Stimulated activated naive CD4-positive, alpha-beta T cell treated with Interleukin-2 at 50 U/mL for 16 hours (primary cell): Measurements from ENCODE around the gene PFDN1.

Experiments used
- DNase-seq: peaks from one replicate; lab custom pipeline; 2025; lab: John Stamatoyannopoulos, UW

PFDN1 gene

GRCh38 chr5:140296289-140296688 lies 6.6 kb downstream of the PFDN1 start:
- no peak for DNase-seq

- DNase-seq = no peak
Observed at GRCh38 chr5:140295414-140295813, 7.5 kb downstream of the PFDN1 start.

DNA sequence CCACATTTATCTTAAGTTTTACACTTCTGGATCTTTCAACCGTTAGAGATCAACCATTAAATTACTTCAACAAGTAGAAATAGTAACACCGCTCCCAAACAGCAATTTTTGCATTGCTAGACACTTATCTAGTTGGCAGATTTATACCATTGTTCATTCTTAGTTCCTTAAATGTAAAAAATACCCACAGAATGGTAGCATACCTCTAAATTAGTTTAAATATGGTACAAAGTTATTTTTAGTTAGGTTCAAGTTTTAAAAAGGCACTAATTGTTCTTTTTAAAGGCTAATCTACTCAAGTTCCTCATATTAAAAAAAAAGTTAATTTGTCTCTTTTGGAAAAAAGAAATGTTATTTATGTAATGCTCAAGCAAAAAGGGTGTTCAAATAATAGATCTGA lies 8.1 kb downstream of the PFDN1 start:
- no peak for DNase-seq

DNA sequence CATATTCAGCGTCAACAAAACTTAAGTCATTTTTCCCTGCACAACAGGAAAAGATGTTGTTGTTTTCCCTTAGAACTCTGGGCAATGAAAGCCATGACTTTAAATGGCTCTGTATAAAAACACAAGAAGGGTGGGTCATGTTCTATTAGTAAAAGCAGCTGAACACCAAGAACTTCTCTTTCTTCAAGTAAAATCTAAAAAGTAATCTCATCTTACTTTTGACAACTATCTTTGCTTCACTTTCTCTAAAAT lies 9.1 kb downstream of the PFDN1 start:
- DNase-seq = no peak

GRCh38 chr5:140293091-140293848 lies 9.6 kb downstream of the PFDN1 start:
- no peak for DNase-seq

DNA sequence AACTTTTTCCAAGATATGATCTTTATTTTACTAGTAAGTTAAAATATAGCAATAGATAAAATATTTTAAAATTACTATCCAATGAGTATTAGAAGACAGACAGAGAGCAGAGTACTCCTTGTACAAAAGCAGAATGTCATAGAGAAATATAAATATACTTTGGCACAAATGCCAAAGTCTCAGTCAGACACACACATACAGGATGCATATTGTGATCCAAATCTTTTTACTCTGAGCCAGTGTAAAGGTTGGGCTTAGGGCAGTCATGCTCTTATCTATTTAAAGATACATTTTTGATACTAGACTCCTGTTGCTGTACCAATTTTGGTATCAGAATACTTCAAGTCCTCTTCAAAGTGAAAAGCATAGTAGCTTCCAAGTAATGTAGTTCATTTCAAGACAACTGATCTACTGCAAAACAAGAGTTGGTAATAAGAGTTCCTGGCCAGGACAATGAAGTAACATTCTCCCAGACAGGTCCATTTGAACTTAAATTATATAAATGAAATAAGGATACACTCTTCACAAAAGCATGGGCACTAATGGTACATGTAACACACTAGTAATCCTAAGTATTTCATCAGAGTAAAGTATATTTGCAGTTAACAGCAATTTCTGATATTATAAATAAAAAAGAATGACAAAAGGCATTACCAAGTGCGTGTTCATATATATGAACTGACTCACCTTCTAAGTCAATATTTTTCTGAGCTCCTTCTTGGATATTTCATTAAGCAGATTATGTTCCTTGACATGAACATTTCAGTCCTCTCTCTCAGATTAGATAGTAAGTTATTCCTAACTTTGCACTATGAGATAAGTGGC lies 10.5 kb downstream of the PFDN1 start:
- DNase-seq = no peak

GRCh38 chr5:140287801-140288521 lies 14.9 kb downstream of the PFDN1 start:
- no peak for DNase-seq

DNA sequence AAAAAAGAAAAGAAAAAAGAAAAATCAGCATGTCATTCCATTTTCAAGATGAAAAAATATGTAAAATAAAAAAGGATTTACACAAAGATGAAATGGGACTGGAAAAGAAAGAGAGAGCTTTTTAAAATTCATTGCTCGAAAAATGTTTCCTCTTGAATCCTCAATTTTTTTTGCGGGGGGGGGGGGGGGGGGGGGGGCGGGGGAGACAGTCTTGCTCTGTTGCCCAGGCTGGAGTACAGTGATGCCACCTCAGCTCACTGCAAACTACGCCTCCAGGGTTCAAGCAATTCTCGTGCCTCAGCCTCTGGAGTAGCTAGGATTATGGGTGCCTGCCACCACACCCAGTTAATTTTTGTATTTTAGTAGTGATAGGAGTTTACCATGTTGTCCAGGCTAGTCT lies 16.5 kb downstream of the PFDN1 start:
- DNase-seq = no peak

DNA sequence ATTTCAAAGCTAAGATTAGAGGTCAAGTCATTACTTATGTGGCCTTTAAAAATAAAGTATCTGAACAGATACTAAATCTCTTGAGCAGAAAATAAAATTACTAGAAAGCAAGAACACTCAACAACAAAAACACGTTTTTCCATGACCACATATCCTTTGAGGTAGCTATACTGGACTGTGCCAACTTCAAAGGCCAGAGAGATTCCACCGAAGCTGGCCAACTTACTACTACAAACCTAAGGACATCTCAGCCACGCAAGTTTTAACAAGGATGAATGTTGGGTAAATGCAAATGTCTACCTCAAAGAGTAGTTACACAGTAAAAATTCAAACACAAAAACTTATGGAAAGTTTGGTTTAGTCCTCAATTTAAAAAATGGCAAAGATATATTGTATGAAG lies 18.9 kb downstream of the PFDN1 start:
- no peak for DNase-seq

GRCh38 chr5:140282266-140282665 lies 20.6 kb downstream of the PFDN1 start:
- no peak for DNase-seq

DNA sequence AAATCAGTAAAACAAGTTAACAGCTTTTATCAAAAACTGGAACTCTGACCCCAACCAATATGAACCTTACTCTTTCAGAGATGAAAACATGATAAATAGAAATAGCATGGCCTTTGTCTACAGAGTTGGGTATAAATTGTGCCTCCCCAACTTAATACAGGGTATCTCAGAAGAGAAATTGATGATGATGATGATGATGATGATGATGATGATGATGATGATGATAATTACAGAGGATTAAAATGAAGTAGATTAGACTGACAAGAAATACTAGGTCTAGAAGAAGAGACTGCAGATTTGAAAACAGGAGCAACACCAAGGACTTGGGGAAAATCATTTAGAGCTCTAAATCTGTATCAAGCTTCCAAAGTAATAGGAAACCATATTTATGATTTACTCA lies 27.1 kb downstream of the PFDN1 start:
- DNase-seq = no peak

DNA sequence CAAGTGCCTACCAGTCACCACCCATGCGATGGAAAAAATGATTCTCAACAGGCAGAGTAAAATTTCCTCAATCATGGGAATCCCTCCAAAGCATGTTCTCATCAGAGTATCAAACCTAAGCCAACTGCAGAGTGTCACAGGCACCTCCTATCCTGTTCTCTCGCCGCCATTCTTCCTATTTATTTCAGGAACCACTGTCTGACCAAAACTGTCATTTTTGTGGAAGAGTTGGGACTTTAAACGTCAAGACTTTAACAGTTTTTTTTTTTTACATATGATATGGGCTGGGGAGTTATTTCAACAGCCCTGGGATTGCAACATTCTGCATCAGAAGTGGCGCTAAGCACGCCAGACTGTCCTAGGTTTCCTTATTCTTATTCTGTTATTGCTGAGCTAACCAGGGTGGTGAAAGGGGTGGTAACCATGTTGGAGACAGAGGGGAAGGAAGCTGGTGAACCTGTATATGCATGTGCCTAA lies 29.5 kb downstream of the PFDN1 start:
- DNase-seq = no peak

- no peak for DNase-seq
Observed at GRCh38 chr5:140270008-140270407, 32.9 kb downstream of the PFDN1 start.

GRCh38 chr5:140267559-140268018 lies 35.3 kb downstream of the PFDN1 start:
- no peak for DNase-seq

DNA sequence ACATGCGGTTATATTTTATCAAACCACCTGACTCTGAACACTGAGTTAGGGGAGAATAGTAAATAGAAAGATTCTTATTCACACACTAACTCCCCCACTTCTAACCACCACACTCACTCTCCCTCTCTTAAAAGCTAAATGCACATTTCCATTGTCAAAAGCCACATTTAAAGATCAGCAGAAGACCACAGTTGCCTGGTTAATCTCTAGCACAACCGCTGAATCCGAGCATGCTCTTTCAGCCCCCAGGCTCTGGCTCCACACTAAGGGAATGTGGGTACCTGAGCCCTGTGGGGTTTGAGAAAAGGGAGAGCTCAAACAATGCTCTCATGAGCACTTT lies 35.7 kb downstream of the PFDN1 start:
- DNase-seq = no peak

GRCh38 chr5:140266471-140267200 lies 36.3 kb downstream of the PFDN1 start:
- no peak for DNase-seq

DNA sequence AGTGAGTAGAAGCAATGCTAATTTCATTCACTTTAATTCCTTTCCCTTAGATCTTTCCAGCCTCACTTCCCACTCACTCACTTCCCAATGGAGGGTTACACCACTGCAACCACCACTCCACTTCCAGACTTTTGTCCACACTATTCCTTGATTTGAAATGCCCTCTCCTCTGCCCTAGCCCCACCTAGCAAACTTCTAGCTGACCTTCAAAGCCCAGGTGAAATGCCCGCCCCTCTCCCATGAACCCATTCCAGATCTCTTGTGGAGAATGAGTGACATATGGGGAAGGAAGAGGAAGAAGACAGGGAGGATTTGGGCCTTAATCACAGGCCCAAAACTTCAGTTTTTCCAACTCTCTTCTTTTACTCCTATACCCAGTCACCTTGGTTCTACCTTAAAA lies 37.1 kb downstream of the PFDN1 start:
- DNase-seq = no peak

DNA sequence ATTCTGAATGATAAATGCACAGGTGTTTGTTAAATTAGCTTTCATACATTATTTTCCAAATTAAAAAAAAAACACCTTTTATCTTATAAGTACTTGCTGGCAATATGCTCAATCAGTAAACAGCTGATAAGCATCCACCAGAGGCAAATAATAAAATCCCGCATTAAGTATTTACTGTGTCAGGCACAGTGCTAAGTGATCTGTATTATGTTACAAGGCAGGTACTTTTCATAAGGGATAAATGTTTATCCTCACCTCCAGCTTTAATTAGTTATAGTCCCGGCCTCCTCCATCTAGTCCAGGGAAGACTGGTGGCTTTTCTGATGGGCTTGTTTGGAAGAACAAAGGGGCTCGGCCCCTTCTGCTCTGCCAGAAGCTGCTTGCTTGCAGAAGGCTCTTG lies 40.1 kb downstream of the PFDN1 start:
- no peak for DNase-seq

DNA sequence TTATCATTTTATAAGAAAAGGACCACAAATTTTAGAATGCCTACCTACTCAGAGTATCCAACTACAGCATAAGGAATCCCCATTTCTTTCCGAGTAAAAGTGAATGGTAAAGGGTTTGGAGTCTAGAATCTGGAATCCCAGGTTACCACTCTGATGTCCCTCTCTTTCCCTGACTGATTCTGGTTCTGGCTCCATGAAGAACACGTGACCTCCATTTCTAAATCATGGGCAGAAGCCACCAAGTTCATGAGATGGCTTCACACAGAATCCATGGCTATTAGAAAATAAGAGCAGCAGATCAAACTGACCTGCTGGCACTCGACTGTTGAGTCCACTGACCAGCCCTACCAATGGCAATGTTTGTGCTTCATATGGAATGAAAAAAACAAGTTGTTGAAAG lies 40.7 kb downstream of the PFDN1 start:
- no peak for DNase-seq

DNA sequence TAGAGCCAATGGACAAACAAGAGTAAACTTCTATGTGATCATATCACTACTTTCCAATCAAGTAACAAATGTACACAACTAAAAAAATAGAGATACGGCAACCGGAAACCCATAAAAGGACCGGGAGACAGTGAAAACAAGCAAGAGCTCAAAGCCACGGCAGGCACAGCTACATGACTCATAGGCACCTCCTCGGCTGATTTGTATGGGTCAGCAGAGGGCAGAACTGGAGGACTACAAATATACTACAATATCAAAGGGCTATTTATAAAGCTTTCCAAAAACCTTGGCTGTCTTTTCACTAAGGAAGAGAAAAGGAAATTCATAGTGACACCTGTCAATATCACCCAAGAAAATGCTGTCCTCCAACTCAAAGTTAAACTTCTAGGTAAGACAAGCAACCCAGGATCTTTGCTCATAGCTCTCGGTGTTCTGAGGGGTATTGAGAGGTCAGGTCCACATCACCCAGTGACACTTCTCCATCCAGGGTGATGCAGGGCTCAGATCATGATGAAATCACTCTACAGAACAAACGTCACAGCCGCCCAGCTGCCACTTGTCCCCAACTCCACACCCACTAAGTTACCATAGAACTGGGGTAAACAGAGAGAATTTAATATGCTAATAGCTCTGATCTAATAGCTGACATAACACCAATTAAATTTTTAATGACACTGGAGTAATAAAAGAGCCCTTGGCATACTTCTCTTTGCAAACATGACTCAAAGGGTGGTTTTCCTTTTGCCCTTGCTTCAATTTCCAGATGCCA lies 41.3 kb downstream of the PFDN1 start:
- peak; percentile 17 for DNase-seq

GRCh38 chr5:140260089-140260656 lies 42.7 kb downstream of the PFDN1 start:
- DNase-seq = no peak
